Right forelimb (tissue), 1 donor: ENCODE measurements around the gene TXNDC17.
A peak's percentile ranks its signal among the peaks of the same experiment; 100 is the strongest.
"Not testable (repeated sequence)": the region's sequence is repeated elsewhere in the genome, so short reads cannot be mapped to it uniquely, and the experiment has no call there.

ENCODE experiments used
- DNase-seq: peaks from one replicate; pipeline ENCODE4 v3.0.0-alpha.2; 2018

Gene TXNDC17

GRCh38 chr17:6638046-6638908, 2.6 kb upstream of the TXNDC17 start:
- DNase-seq = no peak

GRCh38 chr17:6639014-6639585, 1.8 kb upstream of the TXNDC17 start:
- no peak for DNase-seq

DNA sequence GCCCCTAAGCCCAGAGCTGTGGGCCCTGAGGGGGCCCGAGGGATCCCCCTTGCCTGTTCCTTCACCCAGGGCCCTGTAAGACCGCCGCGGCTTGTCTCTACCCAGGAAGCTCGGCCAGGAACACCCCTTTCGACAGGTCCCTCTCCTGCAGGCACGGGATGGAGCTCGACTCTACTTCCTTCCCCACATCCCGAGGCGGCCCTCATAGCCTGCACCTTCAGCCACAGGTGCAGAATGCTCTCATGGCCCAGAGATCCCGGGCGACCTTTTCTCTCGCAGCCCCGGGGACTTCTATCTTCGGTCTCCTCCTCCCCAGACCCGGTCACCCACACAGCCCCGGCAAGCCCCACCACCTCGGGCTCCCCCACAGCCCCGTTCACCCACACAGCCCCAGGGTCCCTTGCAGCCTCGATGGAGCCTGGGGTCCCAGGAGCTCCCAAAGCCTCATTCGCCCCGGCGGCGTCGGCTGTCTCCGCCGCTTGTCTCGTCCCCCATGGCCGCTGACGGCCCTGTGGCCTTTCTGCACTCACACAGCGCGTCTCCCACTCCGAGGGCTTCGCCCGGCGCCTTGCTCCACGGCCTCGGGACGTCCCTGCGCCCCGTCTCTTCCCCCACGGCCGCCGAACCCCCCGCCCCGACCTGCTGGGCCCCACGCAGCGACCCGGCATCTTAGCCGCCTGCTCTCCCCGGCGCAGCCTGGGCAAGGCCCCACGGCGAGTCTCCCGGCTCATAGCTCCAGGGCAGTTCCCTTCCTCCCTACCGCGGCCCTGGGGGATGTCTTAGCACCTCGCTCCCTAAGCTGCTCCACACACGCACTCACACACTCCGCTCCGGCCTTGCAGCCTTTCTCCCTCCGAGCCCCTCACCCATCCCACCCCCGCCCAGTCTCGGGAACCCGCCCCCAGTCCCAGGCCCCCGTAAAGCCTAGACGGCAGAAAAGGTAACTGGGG, 999 bp upstream of the TXNDC17 start:
- DNase-seq = no peak

GRCh38 chr17:6641247-6641863, 495 bp downstream of the TXNDC17 start:
- DNase-seq = no peak

- DNase-seq = no peak
These were observed 1.7 kb downstream of the TXNDC17 start for GRCh38 chr17:6642592-6642991.

DNA sequence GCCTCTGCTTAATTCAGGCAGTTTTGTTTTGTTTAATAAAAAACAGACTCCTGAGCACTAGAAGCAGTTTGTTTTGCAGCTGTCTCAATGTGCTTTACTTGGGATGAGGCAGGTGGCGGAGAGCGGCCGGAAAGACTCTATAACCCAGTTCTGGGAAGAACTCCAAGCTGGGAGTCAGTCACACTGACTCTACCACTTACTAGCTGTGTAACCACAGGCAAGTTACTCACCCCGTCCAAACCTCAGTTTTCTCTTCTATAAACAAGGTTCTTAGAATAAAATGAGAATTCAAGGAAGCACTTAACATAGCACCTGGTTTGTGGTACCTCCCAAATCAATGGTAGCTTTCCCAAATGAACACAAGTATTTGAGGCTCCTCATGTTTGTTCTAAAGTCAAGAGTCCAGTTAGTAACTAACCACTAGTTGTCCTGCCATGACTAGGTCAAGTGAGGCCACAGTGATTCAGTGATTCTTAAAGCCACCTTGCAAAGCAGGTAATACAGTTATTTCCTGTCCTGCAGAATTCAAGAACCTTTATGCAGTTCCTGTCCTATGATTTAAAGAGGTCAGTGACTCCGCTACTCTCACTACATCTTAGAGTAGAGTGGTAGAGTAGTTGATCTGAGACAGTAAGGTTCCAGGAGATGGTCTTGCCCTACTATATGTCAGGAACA, 2.7 kb downstream of the TXNDC17 start:
- no peak for DNase-seq

DNA sequence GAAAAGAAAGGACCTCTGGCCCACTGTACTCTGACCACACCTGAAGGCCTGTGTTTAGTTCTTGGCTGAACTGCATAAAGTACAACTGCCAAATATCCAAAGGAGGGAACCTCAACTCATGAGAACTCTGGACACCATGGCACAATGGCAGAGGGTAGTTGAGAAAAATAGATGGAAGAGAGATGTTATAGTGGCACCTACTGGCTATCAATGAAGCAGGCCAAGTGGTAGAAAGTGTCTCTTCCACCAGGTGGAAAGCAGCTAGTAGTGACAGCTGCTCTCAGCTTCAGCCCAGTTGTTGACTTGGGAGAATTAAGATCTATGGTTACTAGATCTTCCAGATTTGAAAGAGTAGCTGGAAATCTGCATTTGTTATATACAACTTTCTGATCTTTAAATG, 7.3 kb downstream of the TXNDC17 start:
- DNase-seq = no peak

GRCh38 chr17:6651354-6651918, 10.6 kb downstream of the TXNDC17 start, which contains the start of the genes C17orf100 and MED31:
C17orf100 (plus strand) TSS chr17:6651762; CDS start chr17:6651914, 152 bp downstream.
MED31 (minus strand) TSS chr17:6651605; CDS start chr17:6651528, 77 bp downstream.
- DNase-seq = peak; percentile 97

DNA sequence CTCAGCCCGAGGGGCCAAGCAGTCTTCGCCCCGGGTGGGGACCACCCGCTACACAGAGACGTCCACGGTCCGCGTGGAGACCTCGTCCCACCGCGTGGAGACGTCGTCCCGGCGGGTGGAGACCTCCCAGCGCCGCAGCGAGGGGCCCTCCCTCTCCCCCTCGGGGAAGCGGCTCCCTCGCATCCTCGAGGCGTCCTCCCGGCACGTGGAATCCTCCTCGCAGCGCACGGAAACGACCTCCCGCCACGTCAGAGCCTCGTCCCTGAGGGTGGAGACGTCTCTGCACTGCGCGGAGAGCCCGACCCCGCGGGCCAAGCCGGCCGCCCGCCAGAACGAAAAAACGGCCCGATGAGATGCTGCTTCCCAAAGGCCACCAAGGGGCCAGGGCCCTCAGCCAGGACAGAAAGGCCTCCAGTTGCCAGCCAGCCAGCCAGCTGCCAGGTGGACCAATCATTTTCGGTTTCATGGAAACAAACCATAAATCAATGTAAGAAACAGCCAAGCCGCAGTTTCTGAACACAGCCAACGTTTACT, 11.1 kb downstream of the TXNDC17 start:
- DNase-seq = peak; percentile 75

DNA sequence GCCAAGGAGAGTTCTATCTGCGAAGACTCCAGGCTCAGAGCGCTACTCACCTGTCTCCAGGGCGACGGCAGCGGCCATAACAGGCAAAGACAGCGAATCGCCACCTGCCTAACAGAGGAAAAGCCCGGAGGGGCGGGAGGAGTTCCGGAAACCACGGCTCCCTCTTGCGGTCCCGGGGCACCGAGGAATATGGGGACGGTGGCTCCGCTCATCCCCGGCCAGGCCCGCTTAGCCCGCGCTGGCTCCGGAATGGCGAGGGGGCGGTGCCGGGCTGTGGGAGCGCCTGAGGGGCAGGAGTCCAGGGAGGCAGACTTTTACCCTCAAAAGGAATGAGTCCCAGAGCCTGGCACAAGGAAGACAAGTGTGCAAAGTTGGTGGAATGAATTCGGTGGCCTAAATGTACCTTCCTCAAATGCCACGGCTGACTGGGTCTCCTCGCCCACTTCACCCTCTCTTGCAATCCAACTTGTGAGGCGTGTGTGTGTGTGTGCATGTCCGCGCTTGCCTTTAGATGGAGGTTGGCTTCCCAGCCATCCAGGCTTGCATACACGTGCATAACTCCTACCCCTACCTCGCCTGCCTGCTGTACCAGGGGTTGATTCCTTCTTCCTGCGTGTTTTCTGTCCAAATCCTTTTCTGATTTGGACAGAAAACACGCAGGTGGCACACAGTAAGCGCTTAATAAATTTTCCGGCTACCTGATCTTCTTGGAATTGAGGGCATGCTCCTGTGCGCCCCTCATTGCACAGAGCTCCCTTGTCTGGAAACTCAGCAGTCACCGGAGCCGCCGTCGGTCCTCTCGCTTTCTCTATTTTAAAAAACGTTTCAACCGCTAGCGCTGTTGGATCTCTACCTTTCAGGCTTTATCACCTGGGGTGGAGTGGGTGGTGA, 14.2 kb downstream of the TXNDC17 start:
- DNase-seq = no peak

GRCh38 chr17:6655732-6656361, 15.0 kb downstream of the TXNDC17 start:
- not testable (repeated sequence) for DNase-seq

- DNase-seq = not testable (repeated sequence)
These were observed 16.2 kb downstream of the TXNDC17 start for GRCh38 chr17:6656797-6657632.

DNA sequence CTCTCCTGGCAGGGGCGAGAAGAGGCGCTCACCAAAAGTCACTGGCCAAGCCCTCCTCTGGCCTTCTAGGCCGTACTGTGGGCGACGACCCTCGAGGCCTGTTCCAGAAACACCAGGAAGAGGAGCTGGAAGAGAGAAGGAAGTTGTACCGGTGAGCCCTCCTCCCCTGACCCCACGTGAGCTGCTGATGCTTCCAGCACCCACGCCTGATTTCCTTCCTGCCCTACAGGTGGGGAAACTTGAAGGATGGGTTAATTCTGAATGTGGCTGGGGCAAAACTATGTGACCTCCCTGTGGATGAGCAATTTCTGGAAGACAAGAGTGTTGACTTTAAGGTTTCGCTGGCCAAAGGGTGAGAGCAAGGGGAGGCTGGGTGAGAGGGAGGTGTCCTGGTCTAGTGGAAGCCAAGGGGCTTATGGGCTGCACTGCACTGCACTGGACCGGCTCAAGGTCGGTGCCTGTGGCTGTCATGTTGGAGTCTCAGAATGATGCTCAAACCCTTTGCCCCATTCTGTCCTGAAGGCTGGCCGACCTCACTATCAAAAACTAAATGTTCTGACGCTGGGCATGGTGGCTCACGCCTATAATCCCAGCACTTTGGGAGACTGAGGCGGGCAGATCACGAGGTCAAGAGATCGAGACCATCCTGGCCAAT, 16.9 kb downstream of the TXNDC17 start:
- DNase-seq = no peak

DNA sequence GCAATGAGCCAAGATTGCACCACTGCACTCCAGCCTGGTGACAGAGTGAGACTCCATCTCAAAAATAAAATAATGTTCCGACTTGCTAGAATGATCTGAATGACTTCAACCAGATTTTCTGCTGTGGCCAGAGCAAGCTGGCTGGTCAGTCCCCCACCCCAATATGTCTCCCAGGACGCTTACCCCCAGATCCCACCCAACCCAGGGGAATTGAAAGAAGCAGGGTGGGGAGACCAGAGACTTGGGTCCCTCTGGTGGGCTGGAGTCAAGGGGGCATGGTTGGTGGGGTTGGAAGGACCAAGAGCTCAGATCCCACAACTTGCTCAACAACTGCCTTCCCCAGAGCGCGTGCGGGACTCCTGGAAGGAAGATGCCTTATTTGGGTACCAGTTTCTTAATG, 17.6 kb downstream of the TXNDC17 start:
- not testable (repeated sequence) for DNase-seq

GRCh38 chr17:6660101-6660500, 19.2 kb downstream of the TXNDC17 start:
- no peak for DNase-seq

- no peak for DNase-seq
These were observed 20.1 kb downstream of the TXNDC17 start for GRCh38 chr17:6660805-6661463.

DNA sequence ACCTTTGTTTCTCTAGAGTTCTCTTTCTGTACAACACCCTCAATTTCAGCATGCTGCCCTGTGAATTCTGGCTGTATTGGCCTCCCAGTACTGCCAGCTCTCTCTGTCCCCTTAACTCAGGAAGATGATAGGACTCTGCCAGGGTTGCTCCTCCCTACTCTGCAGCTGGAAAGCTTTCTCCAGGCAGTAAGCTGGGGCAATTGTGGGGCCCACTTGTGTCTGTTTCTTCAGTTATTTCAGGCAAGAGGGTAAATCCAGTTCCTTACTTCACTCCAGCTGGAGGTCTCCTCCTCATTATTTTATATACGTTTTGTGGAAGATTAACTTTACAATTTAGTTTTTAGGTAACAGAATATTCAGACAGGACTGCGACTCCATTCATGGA, 20.6 kb downstream of the TXNDC17 start:
- DNase-seq = no peak

- not testable (repeated sequence) for DNase-seq
These were observed 22.3 kb downstream of the TXNDC17 start for GRCh38 chr17:6663200-6663599.
